ENCODE data around the gene CDC73.

DNA sequence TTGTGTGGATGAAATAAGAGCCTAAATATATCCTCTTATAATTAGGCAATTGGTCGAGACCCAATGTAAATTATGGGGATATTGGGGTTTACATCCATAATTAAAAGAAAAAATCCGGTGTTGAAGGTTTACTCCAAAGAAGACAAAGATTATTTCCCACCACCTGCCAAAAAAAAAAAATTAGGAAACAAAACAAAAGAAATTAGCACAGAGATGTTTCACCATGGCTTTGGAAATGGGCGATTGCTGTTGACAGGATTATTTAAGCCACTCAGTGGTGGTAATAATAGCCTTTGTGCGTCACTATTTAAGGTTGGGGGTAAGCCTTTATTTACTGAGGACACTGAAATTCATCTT, 16.0 kb upstream of the CDC73 start:
- TF ChIP-seq EP300 (IDR thresholded peaks at IDR 0.05; ENCODE audit: borderline replicate concordance) = no peak
- no peak for TF ChIP-seq CREB1 (IDR thresholded peaks at IDR 0.05; ENCODE audit: low read depth)
- no peak for TF ChIP-seq EGR1 (IDR thresholded peaks at IDR 0.05)
- TF ChIP-seq, protein P1, sequence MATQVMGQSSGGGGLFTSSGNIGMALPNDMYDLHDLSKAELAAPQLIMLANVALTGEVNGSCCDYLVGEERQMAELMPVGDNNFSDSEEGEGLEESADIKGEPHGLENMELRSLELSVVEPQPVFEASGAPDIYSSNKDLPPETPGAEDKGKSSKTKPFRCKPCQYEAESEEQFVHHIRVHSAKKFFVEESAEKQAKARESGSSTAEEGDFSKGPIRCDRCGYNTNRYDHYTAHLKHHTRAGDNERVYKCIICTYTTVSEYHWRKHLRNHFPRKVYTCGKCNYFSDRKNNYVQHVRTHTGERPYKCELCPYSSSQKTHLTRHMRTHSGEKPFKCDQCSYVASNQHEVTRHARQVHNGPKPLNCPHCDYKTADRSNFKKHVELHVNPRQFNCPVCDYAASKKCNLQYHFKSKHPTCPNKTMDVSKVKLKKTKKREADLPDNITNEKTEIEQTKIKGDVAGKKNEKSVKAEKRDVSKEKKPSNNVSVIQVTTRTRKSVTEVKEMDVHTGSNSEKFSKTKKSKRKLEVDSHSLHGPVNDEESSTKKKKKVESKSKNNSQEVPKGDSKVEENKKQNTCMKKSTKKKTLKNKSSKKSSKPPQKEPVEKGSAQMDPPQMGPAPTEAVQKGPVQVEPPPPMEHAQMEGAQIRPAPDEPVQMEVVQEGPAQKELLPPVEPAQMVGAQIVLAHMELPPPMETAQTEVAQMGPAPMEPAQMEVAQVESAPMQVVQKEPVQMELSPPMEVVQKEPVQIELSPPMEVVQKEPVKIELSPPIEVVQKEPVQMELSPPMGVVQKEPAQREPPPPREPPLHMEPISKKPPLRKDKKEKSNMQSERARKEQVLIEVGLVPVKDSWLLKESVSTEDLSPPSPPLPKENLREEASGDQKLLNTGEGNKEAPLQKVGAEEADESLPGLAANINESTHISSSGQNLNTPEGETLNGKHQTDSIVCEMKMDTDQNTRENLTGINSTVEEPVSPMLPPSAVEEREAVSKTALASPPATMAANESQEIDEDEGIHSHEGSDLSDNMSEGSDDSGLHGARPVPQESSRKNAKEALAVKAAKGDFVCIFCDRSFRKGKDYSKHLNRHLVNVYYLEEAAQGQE (IDR thresholded peaks at IDR 0.05; ENCODE audit: low read depth) = no peak
- TF ChIP-seq ZBTB7A (IDR thresholded peaks at IDR 0.05; ENCODE audit: low read depth) = no peak
- TF ChIP-seq, protein P2, sequence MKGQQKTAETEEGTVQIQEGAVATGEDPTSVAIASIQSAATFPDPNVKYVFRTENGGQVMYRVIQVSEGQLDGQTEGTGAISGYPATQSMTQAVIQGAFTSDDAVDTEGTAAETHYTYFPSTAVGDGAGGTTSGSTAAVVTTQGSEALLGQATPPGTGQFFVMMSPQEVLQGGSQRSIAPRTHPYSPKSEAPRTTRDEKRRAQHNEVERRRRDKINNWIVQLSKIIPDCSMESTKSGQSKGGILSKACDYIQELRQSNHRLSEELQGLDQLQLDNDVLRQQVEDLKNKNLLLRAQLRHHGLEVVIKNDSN (IDR thresholded peaks at IDR 0.05) = no peak
- TF ChIP-seq CEBPB (IDR thresholded peaks at IDR 0.05) = no peak
- TF ChIP-seq TAF1 (IDR thresholded peaks at IDR 0.05; ENCODE audit: low read depth) = no peak
- TF ChIP-seq TEAD4 (IDR thresholded peaks at IDR 0.05) = no peak
- TF ChIP-seq FOXM1 (IDR thresholded peaks at IDR 0.05; ENCODE audit: borderline replicate concordance, low read depth) = no peak
- TF ChIP-seq RAD21 (IDR thresholded peaks at IDR 0.05; ENCODE audit: low read depth) = no peak
- TF ChIP-seq, protein P3, sequence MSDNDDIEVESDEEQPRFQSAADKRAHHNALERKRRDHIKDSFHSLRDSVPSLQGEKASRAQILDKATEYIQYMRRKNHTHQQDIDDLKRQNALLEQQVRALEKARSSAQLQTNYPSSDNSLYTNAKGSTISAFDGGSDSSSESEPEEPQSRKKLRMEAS (IDR thresholded peaks at IDR 0.05) = no peak

Measured in Ishikawa (cell line).